HEK293 (cell line): ENCODE measurements around the gene GGTLC3.
"Not testable (repeated sequence)": the region's sequence is repeated elsewhere in the genome, so short reads cannot be mapped to it uniquely, and the experiment has no call there.

Experiments
- CTCF ChIA-PET: fragments of 350-600 bp; formaldehyde crosslinking; extraction: SDS; loops from one replicate; lab custom pipeline; 2021; ENCODE audit warnings: antibody characterized with exemption; lab: Yijun Ruan, JAX
- POLR2A ChIA-PET: fragments of 300-600 bp; formaldehyde crosslinking; extraction: SDS; loops from one replicate; lab custom pipeline; 2020; ENCODE audit warnings: antibody characterized with exemption, inconsistent platforms; lab: Yijun Ruan, JAX
- H3K27ac ChIP-seq: fragments of 200-500 bp; sonication (Bioruptor generic); 2 replicates; pipeline ENCODE4 v1.5.1; 2014; ENCODE audit warnings: low read depth, low read length, control low read depth, inconsistent platforms; ENCODE audit errors: extremely low read depth
- H3K36me3 ChIP-seq, 2 experiments: fragments of 200-500 bp in 1 of 2; sonication (Bioruptor generic) in 1 of 2; 1 replicate in 1 of 2; 2 replicates in 1 of 2; pipeline ENCODE4 v1.5.1; 2014 to 2017; ENCODE audit warnings: inconsistent platforms in 2 of 2, low read length in 2 of 2; ENCODE audit not compliant: control insufficient read depth in 2 of 2, insufficient read depth in 1 of 2
- H3K4me1 ChIP-seq: fragments of 200-500 bp; sonication (Bioruptor generic); 2 replicates; pipeline ENCODE4 v1.5.1; 2014; ENCODE audit warnings: mild to moderate bottlenecking, low read length, inconsistent platforms; ENCODE audit not compliant: control insufficient read depth, insufficient read depth
- H3K4me3 ChIP-seq: 2 replicates; pipeline ENCODE4 v1.5.1; 2011; ENCODE audit warnings: low read depth, mild to moderate bottlenecking, control low read depth, low read length, moderate library complexity
- H3K9me3 ChIP-seq: fragments of 200-500 bp; sonication (Bioruptor generic); 2 replicates; pipeline ENCODE4 v1.5.1; 2014; ENCODE audit warnings: low read depth, low read length, inconsistent platforms; ENCODE audit not compliant: control insufficient read depth, insufficient read depth
- EGR2 ChIP-seq: fragments of 450-650 bp; formaldehyde crosslinking; IDR thresholded peaks from 2 replicates; pipeline ENCODE4 v1.5.1; 2016; ENCODE audit warnings: low read depth, missing biosample characterization, missing genetic modification characterization
- KLF9 ChIP-seq: fragments of 450-650 bp; formaldehyde crosslinking; IDR thresholded peaks from 2 replicates; pipeline ENCODE4 v1.5.1; 2016; ENCODE audit warnings: missing biosample characterization, missing genetic modification characterization, low read depth
- ZFHX2 ChIP-seq: fragments of 450-650 bp; formaldehyde crosslinking; conservative IDR thresholded peaks from 2 replicates; pipeline ENCODE4 v1.5.1; 2016; ENCODE audit warnings: missing biosample characterization, missing genetic modification characterization
- ZNF18 ChIP-seq: fragments of 450-650 bp; formaldehyde crosslinking; IDR thresholded peaks from 2 replicates; pipeline ENCODE4 v1.5.1; 2016; ENCODE audit warnings: missing biosample characterization, missing genetic modification characterization
- ZNF623 ChIP-seq: fragments of 450-650 bp; formaldehyde crosslinking; IDR thresholded peaks from 2 replicates; pipeline ENCODE4 v1.5.1; 2016; ENCODE audit warnings: missing biosample characterization, missing genetic modification characterization
- ZSCAN4 ChIP-seq: fragments of 450-650 bp; formaldehyde crosslinking; IDR thresholded peaks from 2 replicates; pipeline ENCODE4 v1.5.1; 2017; ENCODE audit warnings: missing biosample characterization, missing genetic modification characterization

The GGTLC3 gene

GRCh38 chr22:18522762-18523161 lies 4.8 kb upstream of the GGTLC3 start:
- H3K27ac ChIP-seq, POLR2A ChIA-PET, H3K36me3 ChIP-seq, H3K4me3 ChIP-seq, CTCF ChIA-PET, H3K9me3 ChIP-seq, H3K4me1 ChIP-seq: not testable (repeated sequence)

- H3K27ac ChIP-seq, H3K4me1 ChIP-seq, CTCF ChIA-PET, H3K9me3 ChIP-seq, H3K4me3 ChIP-seq, H3K36me3 ChIP-seq, POLR2A ChIA-PET: not testable (repeated sequence)
Observed at GRCh38 chr22:18513454-18513853, 4.5 kb downstream of the GGTLC3 start.

GRCh38 chr22:18512378-18512777 lies 5.6 kb downstream of the GGTLC3 start:
- H3K4me3 ChIP-seq, H3K27ac ChIP-seq, CTCF ChIA-PET, H3K4me1 ChIP-seq, H3K9me3 ChIP-seq, H3K36me3 ChIP-seq, POLR2A ChIA-PET: not testable (repeated sequence)

- H3K4me1 ChIP-seq, H3K4me3 ChIP-seq, POLR2A ChIA-PET, H3K36me3 ChIP-seq, H3K27ac ChIP-seq, H3K9me3 ChIP-seq, CTCF ChIA-PET: not testable (repeated sequence)
- TF ChIP-seq ZNF18 (tag by site-specific recombination) (peak; percentile 37; the same call in 1 of the 2 replicates), KLF9 (tag by site-specific recombination) (0 out of 2 replicates have a peak, but pooled peaks have one; percentile 11), ZSCAN4 (tag by site-specific recombination) (peak; percentile 81), ZNF623 (tag by site-specific recombination) (0 out of 2 replicates have a peak, but pooled peaks have one; percentile 19), EGR2 (tag by site-specific recombination) (peak; percentile 99), ZFHX2 (tag by site-specific recombination) (peak; percentile 99)
Observed at GRCh38 chr22:18511327-18511726, 6.6 kb downstream of the GGTLC3 start.

- H3K36me3 ChIP-seq, CTCF ChIA-PET, POLR2A ChIA-PET, H3K4me1 ChIP-seq, H3K9me3 ChIP-seq, H3K27ac ChIP-seq, H3K4me3 ChIP-seq: not testable (repeated sequence)
Observed at GRCh38 chr22:18496227-18496626, 21.7 kb downstream of the GGTLC3 start.
